Fibroblast of skin of left biceps (primary cell): ENCODE measurements around the gene SYNE1.
"Not testable (repeated sequence)": the region's sequence is repeated elsewhere in the genome, so short reads cannot be mapped to it uniquely, and the experiment has no call there.

Source experiments
- DNase-seq, 2 experiments: peaks; one replicate each; pipeline ENCODE4 v3.0.0-alpha.2; 2013; ENCODE audit warnings: low read depth in 2 of 2

The SYNE1 gene

GRCh38 chr6:152372945-152373344 lies 264.2 kb downstream of the SYNE1 start:
- DNase-seq, result no peak

- DNase-seq, result no peak
These were observed 265.4 kb downstream of the SYNE1 start for GRCh38 chr6:152371775-152372174.

- no peak for DNase-seq
These were observed 268.2 kb downstream of the SYNE1 start for GRCh38 chr6:152368751-152369624.

- no peak for DNase-seq
These were observed 272.3 kb downstream of the SYNE1 start for GRCh38 chr6:152364866-152365265.

GRCh38 chr6:152360034-152360433 lies 277.1 kb downstream of the SYNE1 start:
- DNase-seq, result no peak

GRCh38 chr6:152356662-152357061 lies 280.5 kb downstream of the SYNE1 start:
- no peak for DNase-seq

- DNase-seq, result no peak
These were observed 281.1 kb downstream of the SYNE1 start for GRCh38 chr6:152356016-152356415.

- DNase-seq, result no peak
These were observed 282.0 kb downstream of the SYNE1 start for GRCh38 chr6:152355166-152355565.

GRCh38 chr6:152353440-152353839 lies 283.7 kb downstream of the SYNE1 start:
- DNase-seq, result no peak

GRCh38 chr6:152351742-152352141 lies 285.4 kb downstream of the SYNE1 start:
- no peak for DNase-seq

- DNase-seq, result no peak
These were observed 286.1 kb downstream of the SYNE1 start for GRCh38 chr6:152351110-152351509.

- DNase-seq, result no peak
These were observed 289.0 kb downstream of the SYNE1 start for GRCh38 chr6:152348116-152348515.

- no peak for DNase-seq
These were observed 293.3 kb downstream of the SYNE1 start for GRCh38 chr6:152343735-152344360.

GRCh38 chr6:152341596-152341995 lies 295.6 kb downstream of the SYNE1 start:
- no peak for DNase-seq

GRCh38 chr6:152338335-152339125 lies 298.6 kb downstream of the SYNE1 start:
- no peak for DNase-seq

GRCh38 chr6:152334555-152334954 lies 302.6 kb downstream of the SYNE1 start:
- DNase-seq, result no peak

- no peak for DNase-seq
These were observed 306.2 kb downstream of the SYNE1 start for GRCh38 chr6:152330961-152331360.

GRCh38 chr6:152329638-152330448 lies 307.3 kb downstream of the SYNE1 start:
- no peak for DNase-seq

GRCh38 chr6:152328200-152328599 lies 309.0 kb downstream of the SYNE1 start:
- DNase-seq, result not testable (repeated sequence)

- DNase-seq, result no peak
These were observed 313.8 kb downstream of the SYNE1 start for GRCh38 chr6:152323376-152323775.

GRCh38 chr6:152318278-152318677 lies 318.9 kb downstream of the SYNE1 start:
- no peak for DNase-seq

- DNase-seq, result peak in 1 of 2 experiments; percentile 25
These were observed 321.1 kb downstream of the SYNE1 start for GRCh38 chr6:152316024-152316423.
